ENCODE results near the gene TMEM200C. TPM values are rescaled to one million over a fixed set of nuclear protein-coding genes. Genes with fewer than 3 reads are reported as not detected.

Gene TMEM200C
- polyA plus RNA-seq, 3 donors = not detected

GRCh38 chr18:5912566-5912965 is 17.2 kb upstream of the TMEM200C start:
- Mint-ChIP-seq H3K9me3 (peaks cover 0 to 7% (median 2%) of the 10 kb centered on the region in 7 donors), H3K4me1 (no peaks in the 10 kb centered on the region), H3K27ac (no peak overlapping the region), H3K27me3 (ENCODE audit: low read depth in 3 of 3) (peaks cover 0 to 10% (median 8%) of the 10 kb centered on the region in 3 donors), H3K36me3 (no peaks in the 10 kb centered on the region), H3K4me3 (no peak overlapping the region)
- H3K4me3 ChIP-seq (replicated peaks in 1 of 3; ENCODE audit: low read depth in 2 of 3, low read length in 3 of 3) = no peak overlapping the region
- H4K20me1 ChIP-seq (ENCODE audit: insufficient read depth, low read length) = no peaks in the 10 kb centered on the region
- intact Hi-C loops (cut with micrococcal nuclease) = no loop called here
- H3K27me3 ChIP-seq (ENCODE audit: control insufficient read depth in 2 of 2, insufficient read depth in 2 of 2, low read length in 2 of 2) = peaks cover 0 to 4% of the 10 kb centered on the region in 2 donors
- H3K9ac ChIP-seq (ENCODE audit: insufficient read depth, low read length, poor library complexity, severe bottlenecking) = no peak overlapping the region
- H2AFZ ChIP-seq (ENCODE audit: insufficient read depth, low read depth, low read length, poor library complexity, severe bottlenecking) = no peak overlapping the region
- H3K9me3 ChIP-seq (replicated peaks in 1 of 2; ENCODE audit: control insufficient read depth in 1 of 2, insufficient read depth in 1 of 2, low read length in 2 of 2) = no peaks in the 10 kb centered on the region
- no peaks in the 10 kb centered on the region for H3K4me1 ChIP-seq (ENCODE audit: control insufficient read depth in 1 of 2, insufficient read depth in 2 of 2, low read length in 2 of 2)
- H3K4me2 ChIP-seq (replicated peaks; ENCODE audit: extremely low read depth, low read length, poor library complexity, severe bottlenecking) = no peak overlapping the region
- no peak for DNase-seq
- H3K79me2 ChIP-seq (ENCODE audit: insufficient read depth, low read length) = no peaks in the 10 kb centered on the region
- no peaks in the 10 kb centered on the region for H3K36me3 ChIP-seq (replicated peaks in 1 of 2; ENCODE audit: control insufficient read depth in 1 of 2, insufficient read depth in 2 of 2, low read length in 2 of 2)
- TF ChIP-seq CTCF (IDR thresholded peaks at IDR 0.05) = no peak
- 69% methylated on average over 2 of the region's 7 CpGs for WGBS (ENCODE audit: insufficient coverage)
- no peak overlapping the region for H3K27ac ChIP-seq (ENCODE audit: low read depth in 1 of 2, low read length in 2 of 2)

- Mint-ChIP-seq H3K4me3 (no peak overlapping the region), H3K36me3 (no peaks in the 10 kb centered on the region), H3K27ac (no peak overlapping the region), H3K4me1 (no peaks in the 10 kb centered on the region), H3K27me3 (ENCODE audit: low read depth in 3 of 3) (peaks cover 0 to 13% (median 13%) of the 10 kb centered on the region in 3 donors), H3K9me3 (peaks cover 0 to 9% (median 2%) of the 10 kb centered on the region in 7 donors)
- no CpG with 5 or more reads among the region's 2 CpGs for WGBS (ENCODE audit: insufficient coverage)
- no peak overlapping the region for H3K27ac ChIP-seq (ENCODE audit: low read depth in 1 of 2, low read length in 2 of 2)
- no peak overlapping the region for H3K4me2 ChIP-seq (replicated peaks; ENCODE audit: extremely low read depth, low read length, poor library complexity, severe bottlenecking)
- no peaks in the 10 kb centered on the region for H3K36me3 ChIP-seq (replicated peaks in 1 of 2; ENCODE audit: control insufficient read depth in 1 of 2, insufficient read depth in 2 of 2, low read length in 2 of 2)
- peaks cover 4 to 12% of the 10 kb centered on the region in 2 donors for H3K27me3 ChIP-seq (ENCODE audit: control insufficient read depth in 2 of 2, insufficient read depth in 2 of 2, low read length in 2 of 2)
- no peak overlapping the region for H3K9ac ChIP-seq (ENCODE audit: insufficient read depth, low read length, poor library complexity, severe bottlenecking)
- H3K9me3 ChIP-seq (replicated peaks in 1 of 2; ENCODE audit: control insufficient read depth in 1 of 2, insufficient read depth in 1 of 2, low read length in 2 of 2) = no peaks in the 10 kb centered on the region
- H3K4me3 ChIP-seq (replicated peaks in 1 of 3; ENCODE audit: low read depth in 2 of 3, low read length in 3 of 3) = no peak overlapping the region
- H4K20me1 ChIP-seq (ENCODE audit: insufficient read depth, low read length) = no peaks in the 10 kb centered on the region
- DNase-seq = no peak
- intact Hi-C loops (cut with micrococcal nuclease) = loop anchor here in 1 of 2 donors (10.0 kb wide), 1 partner anchor 56 kb away; no protein-coding TSS in a partner anchor
- no peaks in the 10 kb centered on the region for H3K79me2 ChIP-seq (ENCODE audit: insufficient read depth, low read length)
- H3K4me1 ChIP-seq (ENCODE audit: control insufficient read depth in 1 of 2, insufficient read depth in 2 of 2, low read length in 2 of 2) = no peaks in the 10 kb centered on the region
- no peak for TF ChIP-seq CTCF (IDR thresholded peaks at IDR 0.05)
- no peak overlapping the region for H2AFZ ChIP-seq (ENCODE audit: insufficient read depth, low read depth, low read length, poor library complexity, severe bottlenecking)
Measured at GRCh38 chr18:5909125-5909524, 13.8 kb upstream of the TMEM200C start.

All from CD14-positive monocyte (primary cell).